ENCODE data around the gene CHD3.
A peak's percentile ranks its signal among the peaks of the same experiment; 100 is the strongest.

GRCh38 chr17:7841396-7841914 is 47.1 kb upstream of the CHD3 start:
- TF ChIP-seq ZBTB6 (tag by site-specific recombination; IDR thresholded peaks at IDR 0.05), result no peak
- peak; percentile 78 for TF ChIP-seq CTCF (tag by site-specific recombination; IDR thresholded peaks at IDR 0.05)
- no peak for TF ChIP-seq ZNF10 (tag by site-specific recombination; IDR thresholded peaks at IDR 0.05)
- TF ChIP-seq ZNF777 (tag by site-specific recombination; IDR thresholded peaks at IDR 0.05; ENCODE audit: borderline replicate concordance), result no peak
